Sigmoid colon (tissue), 7 donors: ENCODE data around the gene TBC1D8. TPM values are rescaled to one million over a fixed set of nuclear protein-coding genes. Genes with fewer than 3 reads are reported as not detected.

Experiments used
- DNase-seq: peaks from one replicate; pipeline ENCODE4 v3.0.0-alpha.2; 2019
- H3K27ac ChIP-seq, 4 donors: fragments of 200-600 bp; sonication (generic); one replicate each; pipeline ENCODE4 v1.5.1; 2016 to 2019; ENCODE audit warnings: mild to moderate bottlenecking in 1 of 4
- H3K27me3 ChIP-seq, 3 donors: fragments of 200-600 bp; sonication (generic); one replicate each; pipeline ENCODE4 v1.5.1; 2019; ENCODE audit warnings: mild to moderate bottlenecking in 1 of 3
- H3K36me3 ChIP-seq, 4 donors: fragments of 200-600 bp; sonication (generic); one replicate each; pipeline ENCODE4 v1.5.1; 2016 to 2019
- H3K4me1 ChIP-seq, 4 donors: fragments of 200-600 bp; sonication (generic); one replicate each; pipeline ENCODE4 v1.5.1; 2017 to 2019
- H3K4me3 ChIP-seq, 4 donors: fragments of 200-600 bp; sonication (generic); one replicate each; pipeline ENCODE4 v1.5.1; 2017 to 2019; ENCODE audit warnings: mild to moderate bottlenecking in 2 of 4, moderate library complexity in 1 of 4
- H3K9me3 ChIP-seq, 4 donors: fragments of 200-600 bp in 3 of 4; sonication (generic) in 3 of 4; one replicate each; pipeline versions ENCODE4 v1.5.1 to v1.6.1; 2013 to 2019
- EP300 ChIP-seq, 4 donors: sonication (generic); formaldehyde crosslinking; IDR thresholded peaks; one replicate each; pipeline ENCODE4 v1.6.1; 2017; ENCODE audit warnings: antibody characterized with exemption in 4 of 4
- POLR2A ChIP-seq, 2 donors: fragments of 450-650 bp; IDR thresholded peaks; one replicate each; pipeline ENCODE4 v1.6.1; 2016; ENCODE audit warnings: antibody characterized with exemption in 2 of 2, mild to moderate bottlenecking in 2 of 2, moderate library complexity in 2 of 2
- POLR2AphosphoS5 ChIP-seq, 4 donors: sonication (generic); formaldehyde crosslinking; IDR thresholded peaks; one replicate each; pipeline ENCODE4 v1.6.1; 2017; ENCODE audit warnings: antibody characterized with exemption in 4 of 4
- WGBS, 2 donors: extraction: QIAGEN DNeasy Blood & Tissue Kit; methylation state at CpG; one replicate each; pipeline ENCODE4 v1.1.7; 2013; 5-methylcytosine and 5-hydroxymethylcytosine counted together
- intact Hi-C: fragments of 100-400 bp; cut with DNase I; formaldehyde crosslinking; loops from one replicate; pipeline ENCODE4 v1.15.1; 2023
- polyA plus RNA-seq, 3 donors: library from polyadenylated mRNA; stranded (reverse); fragments of 200-250 nt; gene quantifications; one replicate each; pipeline ENCODE4 v1.2.3, GENCODE V29; 2013
- total RNA-seq, 4 donors: library from RNA; depleted of rRNA; stranded (reverse); fragments of >200 nt; gene quantifications; one replicate each; pipeline ENCODE4 v1.1.0, GENCODE V29; 2016
- TF ChIP-seq, protein P1 (sequence below), 4 experiments: fragments of 450-650 bp in 3 of 4; fragments of 200-600 bp in 1 of 4; IDR thresholded peaks; one replicate each; pipeline ENCODE4 v1.5.1; 2016 to 2019; ENCODE audit warnings: antibody characterized with exemption in 4 of 4, mild to moderate bottlenecking in 3 of 4, moderate library complexity in 2 of 4
- donor health status: healthy with polysubstance abuse.
- donor health status: Bipolar disorder and iron deficiency.
- donor health status: healthy.

Gene TBC1D8
- total and polyA plus RNA-seq, 7 donors: 3.0 to 24.1 (median 15.7) TPM

DNA sequence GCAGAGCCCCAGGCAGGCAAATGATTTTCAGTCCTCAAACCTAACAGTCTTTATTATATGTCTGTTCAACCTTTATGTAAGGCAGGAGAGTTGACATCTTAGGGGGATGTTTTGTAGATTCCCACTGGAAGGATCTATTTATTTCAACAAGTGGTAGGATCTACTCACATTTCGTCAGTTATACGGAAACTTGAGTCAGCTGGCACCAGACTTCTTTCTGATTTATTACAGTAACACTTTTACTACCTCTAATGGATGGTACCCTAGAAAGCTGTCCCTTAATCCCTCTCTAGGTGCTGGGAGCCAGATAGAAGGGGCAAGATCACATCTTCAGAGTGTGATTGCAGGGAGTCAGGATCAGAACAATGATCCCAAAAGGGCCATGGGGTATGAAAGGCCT lies 151.2 kb downstream of the TBC1D8 start:
- no peak for TF ChIP-seq POLR2A (IDR thresholded peaks at IDR 0.05)
- no peak for TF ChIP-seq POLR2AphosphoS5 (IDR thresholded peaks at IDR 0.05)
- no peak for TF ChIP-seq EP300 (IDR thresholded peaks at IDR 0.05)
- TF ChIP-seq, protein P1, sequence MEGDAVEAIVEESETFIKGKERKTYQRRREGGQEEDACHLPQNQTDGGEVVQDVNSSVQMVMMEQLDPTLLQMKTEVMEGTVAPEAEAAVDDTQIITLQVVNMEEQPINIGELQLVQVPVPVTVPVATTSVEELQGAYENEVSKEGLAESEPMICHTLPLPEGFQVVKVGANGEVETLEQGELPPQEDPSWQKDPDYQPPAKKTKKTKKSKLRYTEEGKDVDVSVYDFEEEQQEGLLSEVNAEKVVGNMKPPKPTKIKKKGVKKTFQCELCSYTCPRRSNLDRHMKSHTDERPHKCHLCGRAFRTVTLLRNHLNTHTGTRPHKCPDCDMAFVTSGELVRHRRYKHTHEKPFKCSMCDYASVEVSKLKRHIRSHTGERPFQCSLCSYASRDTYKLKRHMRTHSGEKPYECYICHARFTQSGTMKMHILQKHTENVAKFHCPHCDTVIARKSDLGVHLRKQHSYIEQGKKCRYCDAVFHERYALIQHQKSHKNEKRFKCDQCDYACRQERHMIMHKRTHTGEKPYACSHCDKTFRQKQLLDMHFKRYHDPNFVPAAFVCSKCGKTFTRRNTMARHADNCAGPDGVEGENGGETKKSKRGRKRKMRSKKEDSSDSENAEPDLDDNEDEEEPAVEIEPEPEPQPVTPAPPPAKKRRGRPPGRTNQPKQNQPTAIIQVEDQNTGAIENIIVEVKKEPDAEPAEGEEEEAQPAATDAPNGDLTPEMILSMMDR (IDR thresholded peaks at IDR 0.05): no peak
- Histone ChIP-seq H3K4me3 (no peak overlapping the region), H3K4me1 (peaks cover 0 to 33% (median 24%) of the 10 kb centered on the region in 4 donors), H3K27me3 (no peaks in the 10 kb centered on the region), H3K27ac (no peak overlapping the region), H3K36me3 (peaks cover 10 to 26% (median 13%) of the 10 kb centered on the region in 4 donors), H3K9me3 (no peaks in the 10 kb centered on the region)
- intact Hi-C loops: no loop called here
- no peak for DNase-seq
- 91 to 92% methylated on average over 2 of the region's 2 CpGs for WGBS, 2 donors

DNA sequence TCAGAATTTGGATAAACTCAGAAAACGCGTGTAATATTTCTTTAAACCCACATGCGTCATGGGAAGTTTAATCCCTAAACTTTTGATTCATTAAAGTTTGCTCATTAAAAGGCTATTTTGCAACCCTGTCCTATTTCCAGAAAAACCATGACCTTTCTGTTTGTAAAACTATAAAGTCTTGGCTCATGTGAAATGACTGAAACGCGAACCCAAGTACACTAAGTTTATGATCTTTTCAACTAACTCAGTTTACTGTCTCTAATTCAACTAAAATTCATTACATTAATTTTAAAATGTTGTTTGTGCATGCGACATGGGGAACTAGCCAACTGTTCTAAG lies 153.0 kb downstream of the TBC1D8 start:
- H3K4me3 ChIP-seq: no peak overlapping the region
- H3K27me3 ChIP-seq: no peaks in the 10 kb centered on the region
- H3K36me3 ChIP-seq: peaks cover 0 to 26% (median 0%) of the 10 kb centered on the region in 4 donors
- 64 to 75% methylated on average over 6 of the region's 6 CpGs for WGBS, 2 donors
- H3K4me1 ChIP-seq: peaks cover 0 to 15% (median 10%) of the 10 kb centered on the region in 4 donors
- TF ChIP-seq POLR2A (IDR thresholded peaks at IDR 0.05) (no peak), POLR2AphosphoS5 (IDR thresholded peaks at IDR 0.05) (no peak), EP300 (IDR thresholded peaks at IDR 0.05) (no peak)
- TF ChIP-seq, protein P1 (IDR thresholded peaks at IDR 0.05): no peak
- DNase-seq: no peak
- intact Hi-C loops: no loop called here
- H3K27ac ChIP-seq: no peak overlapping the region
- H3K9me3 ChIP-seq: no peaks in the 10 kb centered on the region

GRCh38 chr2:100997509-100998234 lies 153.5 kb downstream of the TBC1D8 start:
- DNase-seq: no peak
- peaks cover 0 to 28% (median 0%) of the 10 kb centered on the region in 4 donors for H3K36me3 ChIP-seq
- intact Hi-C loops: no loop called here
- H3K27me3 ChIP-seq: no peaks in the 10 kb centered on the region
- H3K4me1 ChIP-seq: peaks cover 0 to 9% (median 6%) of the 10 kb centered on the region in 4 donors
- H3K4me3 ChIP-seq: no peak overlapping the region
- no peaks in the 10 kb centered on the region for H3K9me3 ChIP-seq
- TF ChIP-seq EP300 (IDR thresholded peaks at IDR 0.05) (no peak), POLR2A (IDR thresholded peaks at IDR 0.05) (no peak), POLR2AphosphoS5 (IDR thresholded peaks at IDR 0.05) (no peak)
- TF ChIP-seq, protein P1 (IDR thresholded peaks at IDR 0.05): no peak
- no peak overlapping the region for H3K27ac ChIP-seq
- WGBS, 2 donors: 92 to 95% methylated on average over 5 of the region's 5 CpGs

- no peak for TF ChIP-seq EP300 (IDR thresholded peaks at IDR 0.05)
- TF ChIP-seq, protein P1 (IDR thresholded peaks at IDR 0.05): no peak
- no peak for TF ChIP-seq POLR2AphosphoS5 (IDR thresholded peaks at IDR 0.05)
- TF ChIP-seq POLR2A (IDR thresholded peaks at IDR 0.05): no peak
- Histone ChIP-seq H3K27me3 (no peaks in the 10 kb centered on the region), H3K9me3 (no peaks in the 10 kb centered on the region), H3K36me3 (peaks cover 0 to 28% (median 0%) of the 10 kb centered on the region in 4 donors), H3K27ac (no peak overlapping the region), H3K4me1 (no peaks in the 10 kb centered on the region), H3K4me3 (no peak overlapping the region)
- DNase-seq: no peak
- WGBS, 2 donors: 93 to 95% methylated on average over 28 of the region's 28 CpGs
- intact Hi-C loops: no loop called here
Measured at GRCh38 chr2:100995309-100996075, 155.7 kb downstream of the TBC1D8 start.
